HepG2 (cell line): ENCODE results near the gene WDR91. TPM values are rescaled to one million over a fixed set of nuclear protein-coding genes. Genes with fewer than 3 reads are reported as not detected.

Source experiments
- ADNP ChIP-seq: sonication (generic); formaldehyde crosslinking; IDR thresholded peaks from 2 replicates; pipeline ENCODE4 v1.4.0; 2020; ENCODE audit warnings: missing genetic modification reagents
- DNMT1 ChIP-seq: sonication (generic); formaldehyde crosslinking; IDR thresholded peaks from 2 replicates; pipeline ENCODE4 v1.5.1; 2020; ENCODE audit warnings: mild to moderate bottlenecking, missing genetic modification reagents
- ELK4 ChIP-seq: sonication (generic); formaldehyde crosslinking; IDR thresholded peaks from 2 replicates; pipeline ENCODE4 v1.9.0; 2021; ENCODE audit warnings: missing genetic modification reagents, borderline replicate concordance
- ETV5 ChIP-seq: IDR thresholded peaks from 2 replicates; pipeline ENCODE4 v1.6.1; 2018; ENCODE audit warnings: missing biosample characterization, missing genetic modification reagents, inconsistent platforms, borderline replicate concordance
- FOSL1 ChIP-seq: sonication (generic); formaldehyde crosslinking; IDR thresholded peaks from 2 replicates; pipeline ENCODE4 v1.9.0; 2021; ENCODE audit warnings: missing genetic modification reagents, borderline replicate concordance
- FOXA3 ChIP-seq: IDR thresholded peaks from 2 replicates; pipeline ENCODE4 v1.6.1; 2016; ENCODE audit warnings: missing genetic modification reagents, missing compliant biosample characterization
- FOXO1 ChIP-seq: sonication (generic); formaldehyde crosslinking; IDR thresholded peaks from 2 replicates; pipeline ENCODE4 v1.4.0; 2020; ENCODE audit warnings: missing genetic modification reagents
- GMEB1 ChIP-seq: sonication (generic); formaldehyde crosslinking; IDR thresholded peaks from 2 replicates; pipeline ENCODE4 v1.5.1; 2020; ENCODE audit warnings: missing genetic modification reagents, mild to moderate bottlenecking, borderline replicate concordance
- HMG20B ChIP-seq: conservative IDR thresholded peaks from 2 replicates; pipeline ENCODE4 v1.6.1; 2016; ENCODE audit warnings: missing genetic modification reagents, missing compliant biosample characterization
- JUNB ChIP-seq: sonication (generic); formaldehyde crosslinking; IDR thresholded peaks from 2 replicates; pipeline ENCODE4 v1.8.0; 2022; ENCODE audit warnings: missing genetic modification reagents, mild to moderate bottlenecking, borderline replicate concordance
- MEIS2 ChIP-seq: sonication (generic); formaldehyde crosslinking; IDR thresholded peaks from 2 replicates; pipeline ENCODE4 v1.9.0; 2021; ENCODE audit warnings: mild to moderate bottlenecking, missing genetic modification reagents
- MLX ChIP-seq: IDR thresholded peaks from 2 replicates; pipeline ENCODE4 v1.6.1; 2016
- MYPOP ChIP-seq: sonication (generic); formaldehyde crosslinking; IDR thresholded peaks from 2 replicates; pipeline ENCODE4 v1.8.1; 2023; ENCODE audit warnings: mild to moderate bottlenecking, moderate library complexity, missing genetic modification reagents
- NFRKB ChIP-seq: fragments of 450-650 bp; IDR thresholded peaks from 2 replicates; pipeline ENCODE4 v1.6.1; 2017
- PTBP1 ChIP-seq: fragments of 200-400 bp; formaldehyde crosslinking; IDR thresholded peaks from 2 replicates; pipeline ENCODE4 v1.6.1; 2018; ENCODE audit warnings: low read length, low read depth; ENCODE audit not compliant: poor library complexity, severe bottlenecking
- RBM22 ChIP-seq: fragments of 200-400 bp; formaldehyde crosslinking; optimal IDR thresholded peaks from 2 replicates; pipeline ENCODE3; 2017; ENCODE audit warnings: mild to moderate bottlenecking, low read length, moderate library complexity
- SP4 ChIP-seq: sonication (generic); formaldehyde crosslinking; IDR thresholded peaks from 2 replicates; pipeline ENCODE4 v1.8.1; 2023; ENCODE audit warnings: mild to moderate bottlenecking, missing genetic modification reagents
- UBTF ChIP-seq: sonication (generic); formaldehyde crosslinking; IDR thresholded peaks from 2 replicates; pipeline ENCODE4 v1.4.0; 2020; ENCODE audit warnings: mild to moderate bottlenecking, missing genetic modification reagents
- ZFP82 ChIP-seq: sonication (generic); formaldehyde crosslinking; IDR thresholded peaks from 2 replicates; pipeline ENCODE4 v1.5.1; 2020; ENCODE audit warnings: mild to moderate bottlenecking, missing genetic modification reagents, borderline replicate concordance
- ZNF234 ChIP-seq: sonication (generic); formaldehyde crosslinking; conservative IDR thresholded peaks from 2 replicates; pipeline ENCODE4 v1.5.1; 2020; ENCODE audit warnings: mild to moderate bottlenecking, missing genetic modification reagents
- ZNF510 ChIP-seq: sonication (generic); formaldehyde crosslinking; IDR thresholded peaks from 2 replicates; pipeline ENCODE4 v1.4.0; 2020; ENCODE audit warnings: low read depth, mild to moderate bottlenecking, missing genetic modification reagents
- ZNF761 ChIP-seq: sonication (generic); formaldehyde crosslinking; conservative IDR thresholded peaks from 2 replicates; pipeline ENCODE4 v1.4.0; 2020; ENCODE audit warnings: mild to moderate bottlenecking, missing genetic modification reagents
- ZSCAN29 ChIP-seq: sonication (generic); formaldehyde crosslinking; conservative IDR thresholded peaks from 2 replicates; pipeline ENCODE4 v1.4.0; 2020; ENCODE audit warnings: mild to moderate bottlenecking, missing genetic modification reagents
- polyA plus RNA-seq, 8 experiments: library from polyadenylated mRNA; depleted of rRNA in 3 of 8; stranded (reverse) in 7 of 8; unstranded in 1 of 8; fragments of >200 nt; fragmentation: Illumina TruSeq in 4 of 8; extraction: Trizol in 4 of 8; gene quantifications; 2 replicates each; pipeline versions ENCODE4 v1.2.1 to v1.2.3, GENCODE V29; 2011 to 2016; ENCODE audit warnings: low read depth in 4 of 8, missing spikeins in 1 of 8, mixed read lengths in 1 of 8; ENCODE audit not compliant: insufficient read depth in 1 of 8
- total RNA-seq, 5 experiments: library from RNA; depleted of rRNA; stranded (reverse); fragments of >200 nt; fragmentation: Illumina TruSeq; extraction: Trizol; gene quantifications; 2 replicates each; pipeline ENCODE4 v1.2.3, GENCODE V29; 2016; ENCODE audit warnings: low read depth in 1 of 5

Gene WDR91
- total and polyA plus RNA-seq, 2 of the 13 experiments (the other 11 are each of a cell fraction or from before 2014, with no cell fraction given): 11.6 to 12.1 TPM

- TF ChIP-seq FOXA3 (CRISPR knock-in tag) (peak; percentile 44; the same call in 1 of the 2 replicates), FOSL1 (0 out of 2 replicates have a peak, but pooled peaks have one; percentile 3), HMG20B (no peak), ELK4 (CRISPR knock-in tag) (no peak), ZFP82 (CRISPR knock-in tag) (no peak), MYPOP (CRISPR knock-in tag) (peak; percentile 57; the same call in 1 of the 2 replicates), FOXO1 (CRISPR knock-in tag) (peak; percentile 75), ZNF234 (CRISPR knock-in tag) (peak; percentile 62; the same call in 1 of the 2 replicates), MEIS2 (CRISPR knock-in tag) (0 out of 2 replicates have a peak, but pooled peaks have one; percentile 31), DNMT1 (CRISPR knock-in tag) (no peak), UBTF (CRISPR knock-in tag) (peak; percentile 98), ADNP (no peak), GMEB1 (CRISPR knock-in tag) (peak; percentile 84; the same call in 1 of the 2 replicates), RBM22 (peak; percentile 71), ZNF761 (peak; percentile 62; the same call in 1 of the 2 replicates), SP4 (CRISPR knock-in tag) (peak; percentile 69), ZNF510 (no peak), JUNB (CRISPR knock-in tag) (0 out of 2 replicates have a peak, but pooled peaks have one; percentile 19), NFRKB (no peak), ZSCAN29 (CRISPR knock-in tag) (peak; percentile 92), ETV5 (CRISPR knock-in tag) (peak; percentile 97), MLX (CRISPR knock-in tag) (no peak), PTBP1 (no peak)
Observed at GRCh38 chr7:135170274-135170997, 40.9 kb downstream of the WDR91 start, which contains the start of gene CYREN (continued).
